Measurements from ENCODE around the gene LTA. TPM values are rescaled to one million over a fixed set of nuclear protein-coding genes. Genes with fewer than 3 reads are reported as not detected.

Gene LTA
- total RNA-seq, 2 experiments from 2014 or later: 0.98 to 4.1 TPM

DNA sequence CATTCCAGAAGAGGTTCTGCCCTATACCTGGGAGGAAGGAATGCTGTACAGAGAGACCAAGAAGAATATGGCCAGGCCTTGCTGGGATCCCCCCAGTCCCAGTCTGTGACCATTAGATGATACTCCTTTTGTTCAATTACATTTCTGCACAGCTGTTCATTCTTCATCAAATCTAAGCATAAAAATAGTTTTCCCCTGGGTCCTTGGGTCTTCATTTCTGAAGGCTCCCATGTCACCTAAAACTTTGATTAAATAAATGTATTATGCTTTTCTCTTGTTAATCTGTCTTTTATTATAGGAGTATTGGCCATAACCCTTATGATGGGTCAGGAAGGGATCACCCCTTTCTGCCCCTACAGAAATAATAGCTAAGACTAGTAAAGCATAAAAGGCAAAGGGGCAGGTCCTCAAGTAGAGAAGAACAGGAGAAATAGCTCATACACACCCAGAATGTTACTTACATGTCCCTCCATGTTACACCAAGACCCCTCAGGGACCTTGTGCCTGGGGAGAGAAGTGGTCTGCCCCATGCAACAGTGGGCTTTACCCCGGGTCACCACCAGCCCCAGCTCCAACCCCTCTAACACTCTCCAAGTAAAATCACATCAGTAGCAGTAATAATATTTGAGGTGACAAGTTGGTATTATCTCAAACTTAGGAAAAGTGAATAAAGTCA lies 2.1 kb upstream of the LTA start:
- peak overlapping the region; percentile 82 for H3K4me2 ChIP-seq (ENCODE audit: low read length)

GRCh38 chr6:31573239-31574105 lies 1.4 kb downstream of the LTA start:
- H3K27ac ChIP-seq (ENCODE audit: low read depth, low read length, poor library complexity, severe bottlenecking): no peak overlapping the region
- ChIA-PET CTCF (ENCODE audit: unreplicated experiment) (interaction anchor here (0.5 to 1.0 kb wide), 4 partner anchors 11 to 17 kb away, joined by 3 to 4 read pairs (median 3); no protein-coding TSS in a partner anchor), POLR2A (interaction anchor here (0.6 to 2.1 kb wide), 3 partner anchors 11 to 23 kb away, joined by 3 to 10 read pairs (median 3); partner anchors contain the start of gene LST1)
- no peak for DNase-seq (ENCODE audit: low spot score)
- H2AFZ ChIP-seq (ENCODE audit: low read length): no peak overlapping the region
- H3K9me2 ChIP-seq (ENCODE audit: insufficient read depth, low read length): no peaks in the 10 kb centered on the region
- no TSS peak for BruUV-seq (replicated peaks)
- TF ChIP-seq, protein P1, sequence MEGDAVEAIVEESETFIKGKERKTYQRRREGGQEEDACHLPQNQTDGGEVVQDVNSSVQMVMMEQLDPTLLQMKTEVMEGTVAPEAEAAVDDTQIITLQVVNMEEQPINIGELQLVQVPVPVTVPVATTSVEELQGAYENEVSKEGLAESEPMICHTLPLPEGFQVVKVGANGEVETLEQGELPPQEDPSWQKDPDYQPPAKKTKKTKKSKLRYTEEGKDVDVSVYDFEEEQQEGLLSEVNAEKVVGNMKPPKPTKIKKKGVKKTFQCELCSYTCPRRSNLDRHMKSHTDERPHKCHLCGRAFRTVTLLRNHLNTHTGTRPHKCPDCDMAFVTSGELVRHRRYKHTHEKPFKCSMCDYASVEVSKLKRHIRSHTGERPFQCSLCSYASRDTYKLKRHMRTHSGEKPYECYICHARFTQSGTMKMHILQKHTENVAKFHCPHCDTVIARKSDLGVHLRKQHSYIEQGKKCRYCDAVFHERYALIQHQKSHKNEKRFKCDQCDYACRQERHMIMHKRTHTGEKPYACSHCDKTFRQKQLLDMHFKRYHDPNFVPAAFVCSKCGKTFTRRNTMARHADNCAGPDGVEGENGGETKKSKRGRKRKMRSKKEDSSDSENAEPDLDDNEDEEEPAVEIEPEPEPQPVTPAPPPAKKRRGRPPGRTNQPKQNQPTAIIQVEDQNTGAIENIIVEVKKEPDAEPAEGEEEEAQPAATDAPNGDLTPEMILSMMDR (conservative IDR thresholded peaks at IDR 0.05; ENCODE audit: low read length): no peak
- TF ChIP-seq EZH2phosphoT487 (IDR thresholded peaks at IDR 0.05; ENCODE audit: borderline replicate concordance, low read depth, low read length): no peak
- peak overlapping the region; percentile 82; the same call in 1 of the 2 replicates for H3K4me2 ChIP-seq (ENCODE audit: low read length)
- H3K36me3 ChIP-seq (ENCODE audit: insufficient read depth, low read length): peaks cover 8% of the 10 kb centered on the region; the same call in 1 of the 2 replicates
- no peaks in the 10 kb centered on the region for H3K9me3 ChIP-seq (ENCODE audit: low read length)
- intact Hi-C loops (cut with micrococcal nuclease; ENCODE audit: unreplicated experiment): no loop called here
- no peak overlapping the region for H3K4me3 ChIP-seq (ENCODE audit: low read depth, low read length, poor library complexity, severe bottlenecking)
- peaks cover 96% of the 10 kb centered on the region for H3K4me1 ChIP-seq (ENCODE audit: insufficient read depth, low read length, poor library complexity, severe bottlenecking)
- H3K79me2 ChIP-seq (ENCODE audit: insufficient read depth, low read depth, low read length): peaks cover 14% of the 10 kb centered on the region; the same call in 1 of the 2 replicates
- H4K20me1 ChIP-seq (ENCODE audit: insufficient read depth, low read length): no peaks in the 10 kb centered on the region

More for the DNA sequence above, 2.1 kb upstream of the LTA start:
- Histone ChIP-seq H3K4me3 (ENCODE audit: low read depth, low read length, poor library complexity, severe bottlenecking) (peak overlapping the region; percentile 68), H3K4me1 (ENCODE audit: insufficient read depth, low read length, poor library complexity, severe bottlenecking) (peaks cover 79% of the 10 kb centered on the region), H3K36me3 (ENCODE audit: insufficient read depth, low read length) (no peaks in the 10 kb centered on the region), H2AFZ (ENCODE audit: low read length) (no peak overlapping the region), H4K20me1 (ENCODE audit: insufficient read depth, low read length) (no peaks in the 10 kb centered on the region), H3K9me2 (ENCODE audit: insufficient read depth, low read length) (no peaks in the 10 kb centered on the region), H3K79me2 (ENCODE audit: insufficient read depth, low read depth, low read length) (peaks cover 10% of the 10 kb centered on the region; the same call in 1 of the 2 replicates), H3K9me3 (ENCODE audit: low read length) (no peaks in the 10 kb centered on the region), H3K27ac (ENCODE audit: low read depth, low read length, poor library complexity, severe bottlenecking) (peak overlapping the region; percentile 75)
- intact Hi-C loops (cut with micrococcal nuclease; ENCODE audit: unreplicated experiment): no loop called here
- TF ChIP-seq, protein P1 (conservative IDR thresholded peaks at IDR 0.05; ENCODE audit: low read length): no peak
- no peak for TF ChIP-seq EZH2phosphoT487 (IDR thresholded peaks at IDR 0.05; ENCODE audit: borderline replicate concordance, low read depth, low read length)
- TSS peak; percentile 33 for BruUV-seq (replicated peaks)
- no peak for DNase-seq (ENCODE audit: low spot score)
- ChIA-PET CTCF (ENCODE audit: unreplicated experiment) (interaction anchor here (0.6 to 0.7 kb wide), 2 partner anchors 12 to 19 kb away, joined by 3 read pairs; no protein-coding TSS in a partner anchor), POLR2A (interaction anchor here (0.6 to 3.3 kb wide), 9 partner anchors 10 to 25 kb away, joined by 3 to 19 read pairs (median 4); partner anchors contain the start of gene LST1)
